ENCODE measurements around the gene CAPG. TPM values are rescaled to one million over a fixed set of nuclear protein-coding genes. Genes with fewer than 3 reads are reported as not detected.
A peak's percentile ranks its signal among the peaks of the same experiment; 100 is the strongest.

The CAPG gene
- total and polyA plus RNA-seq, 9 of the 15 experiments (the other 6 are each of a cell fraction or from before 2014, with no cell fraction given): 10.6 to 90.4 (median 56.0) TPM

GRCh38 chr2:85419009-85419675 lies 9.0 kb upstream of the CAPG start:
- H2AFZ ChIP-seq (ENCODE audit: low read depth, low read length): peak overlapping the region; percentile 99
- H3K4me3 ChIP-seq: peak overlapping the region; percentile 53
- 23% methylated on average over 15 of the region's 17 CpGs for WGBS (ENCODE audit: insufficient coverage, low coverage, missing lambda C conversion rate)
- intact Hi-C loops (cut with micrococcal nuclease): loop anchor here (5.0 to 10.0 kb wide), 3 partner anchors 92 to 686 kb away; partner anchors contain the start of genes POLR1A, PTCD3 and TGOLN2
- in situ Hi-C loops (cut with MboI): loop anchor here (5.0 kb wide), 1 partner anchor 138 kb away; no protein-coding TSS in a partner anchor
- H3K9me3 ChIP-seq (replicated peaks; ENCODE audit: control insufficient read depth, insufficient read depth, low read depth, low read length): no peaks in the 10 kb centered on the region
- H3K27ac ChIP-seq (ENCODE audit: extremely low read depth, low read depth, low read length): peak overlapping the region; percentile 91
- ATAC-seq: peak; percentile 10
- no peak for FAIRE-seq
- H3K79me2 ChIP-seq (ENCODE audit: control insufficient read depth, insufficient read depth, low read length): peaks cover 18% of the 10 kb centered on the region; the same call in 2 of the 3 replicates
- BruUV-seq (replicated peaks): TSS peak; percentile 92
- POLR2A ChIA-PET: interaction anchor here (0.6 to 63.9 kb wide), 8 partner anchors 9 to 295 kb away, joined by 3 to 1576 read pairs (median 4); partner anchors contain the start of genes ELMOD3, MAT2A, RETSAT and VAMP8
- no peaks in the 10 kb centered on the region for H4K20me1 ChIP-seq (replicated peaks; ENCODE audit: control insufficient read depth, insufficient read depth, low read length)
- peak overlapping the region; percentile 85 for H3K4me2 ChIP-seq (ENCODE audit: insufficient read depth, low read length)
- H3K9me1 ChIP-seq (ENCODE audit: control insufficient read depth, insufficient read depth, low read length): peaks cover 3% of the 10 kb centered on the region
- peak overlapping the region; percentile 89 to 95 for H3K9ac ChIP-seq (ENCODE audit: insufficient read depth in 1 of 2, low read depth in 2 of 2, low read length in 2 of 2)
- CTCF ChIA-PET (ENCODE audit: low intra/inter-chr PET ratio): interaction anchor here (0.6 kb wide), 1 partner anchor 475 kb away, joined by 3 read pairs; no protein-coding TSS in a partner anchor
- H3K27me3 ChIP-seq (ENCODE audit: control insufficient read depth in 2 of 2, insufficient read depth in 2 of 2, low read length in 2 of 2): no peaks in the 10 kb centered on the region
- no peaks in the 10 kb centered on the region for H3K36me3 ChIP-seq (ENCODE audit: control insufficient read depth, insufficient read depth, low read length)
- peak in 1 of 4 experiments; percentile 41 for DNase-seq (ENCODE audit: extremely low read depth in 1 of 4, low spot score in 3 of 4)
- peaks cover 65 to 72% of the 10 kb centered on the region in 2 experiments for H3K4me1 ChIP-seq (replicated peaks in 1 of 2; ENCODE audit: control insufficient read depth in 2 of 2, insufficient read depth in 2 of 2, low read length in 2 of 2)
- no peak for TF ChIP-seq IFI16 (CRISPR knock-in tag; IDR thresholded peaks at IDR 0.05)
- no peak for TF ChIP-seq POLR2AphosphoS5 (IDR thresholded peaks at IDR 0.05; ENCODE audit: control insufficient read depth, insufficient read depth, low read depth, low read length)
- TF ChIP-seq ZNF280B (CRISPR knock-in tag; IDR thresholded peaks at IDR 0.05): no peak
- TF ChIP-seq E2F6 (IDR thresholded peaks at IDR 0.05; ENCODE audit: borderline replicate concordance in 1 of 2, extremely low read depth in 1 of 2, insufficient read depth in 1 of 2, insufficient read length in 1 of 2, low read depth in 1 of 2, low read length in 1 of 2, poor library complexity in 1 of 2, severe bottlenecking in 1 of 2): peak in 1 of 2 experiments; percentile 14
- TF ChIP-seq KDM2B (CRISPR knock-in tag; IDR thresholded peaks at IDR 0.05): no peak
- TF ChIP-seq BCLAF1 (IDR thresholded peaks at IDR 0.05; ENCODE audit: borderline replicate concordance in 1 of 2, control insufficient read depth in 1 of 2, low read depth in 2 of 2, low read length in 1 of 2): no peak
- no peak for TF ChIP-seq CC2D1A (IDR thresholded peaks at IDR 0.05)
- TF ChIP-seq SAP30 (IDR thresholded peaks at IDR 0.05; ENCODE audit: borderline replicate concordance, insufficient read depth, low read depth, low read length, poor library complexity, severe bottlenecking): no peak
- TF ChIP-seq RAD51 (IDR thresholded peaks at IDR 0.05; ENCODE audit: borderline replicate concordance, low read depth): no peak
- TF ChIP-seq CBX5 (IDR thresholded peaks at IDR 0.05; ENCODE audit: borderline replicate concordance, low read depth): no peak
- no peak for TF ChIP-seq C11orf30 (IDR thresholded peaks at IDR 0.05; ENCODE audit: low read depth)
- TF ChIP-seq TAF15 (IDR thresholded peaks at IDR 0.05; ENCODE audit: low read depth, low read length): no peak
- no peak for TF ChIP-seq ZKSCAN8 (CRISPR knock-in tag; IDR thresholded peaks at IDR 0.05)
